Fibroblast of pulmonary artery (primary cell): Measurements from ENCODE around the gene DMKN.

ENCODE experiments used
- DNase-seq: peaks from one replicate; pipeline ENCODE4 v3.0.0-alpha.2; 2010; ENCODE audit warnings: low read depth
- H3K4me3 ChIP-seq: replicated peaks from 2 replicates; pipeline ENCODE4 v1.5.1; 2011; ENCODE audit warnings: low read depth, mild to moderate bottlenecking, control low read depth, low read length, moderate library complexity
- TF ChIP-seq, protein P1 (sequence below): IDR thresholded peaks from 2 replicates; pipeline ENCODE4 v1.5.1; 2011; ENCODE audit warnings: mild to moderate bottlenecking, control low read depth, low read length, inconsistent platforms; ENCODE audit errors: missing control alignments

DMKN gene

DNA sequence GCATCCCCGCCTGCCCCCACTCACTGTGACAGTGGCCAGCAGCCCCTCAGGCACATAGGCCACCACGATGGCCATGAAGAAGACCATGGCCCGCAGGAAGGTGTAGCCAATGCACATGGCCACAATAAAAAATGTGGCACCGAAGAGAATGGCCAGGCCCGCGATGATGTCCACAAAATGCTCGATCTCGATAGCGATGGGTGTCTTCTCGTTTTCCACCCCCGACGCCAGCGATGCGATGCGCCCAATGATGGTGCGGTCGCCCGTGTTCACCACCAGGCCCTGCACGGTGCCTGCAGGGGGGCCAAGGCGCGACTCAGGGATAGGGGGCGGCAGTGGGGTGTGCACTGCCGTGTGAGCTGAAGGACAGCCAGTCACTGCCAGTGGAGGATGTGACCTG, 46.3 kb upstream of the DMKN start:
- no peak overlapping the region for H3K4me3 ChIP-seq
- TF ChIP-seq, protein P1, sequence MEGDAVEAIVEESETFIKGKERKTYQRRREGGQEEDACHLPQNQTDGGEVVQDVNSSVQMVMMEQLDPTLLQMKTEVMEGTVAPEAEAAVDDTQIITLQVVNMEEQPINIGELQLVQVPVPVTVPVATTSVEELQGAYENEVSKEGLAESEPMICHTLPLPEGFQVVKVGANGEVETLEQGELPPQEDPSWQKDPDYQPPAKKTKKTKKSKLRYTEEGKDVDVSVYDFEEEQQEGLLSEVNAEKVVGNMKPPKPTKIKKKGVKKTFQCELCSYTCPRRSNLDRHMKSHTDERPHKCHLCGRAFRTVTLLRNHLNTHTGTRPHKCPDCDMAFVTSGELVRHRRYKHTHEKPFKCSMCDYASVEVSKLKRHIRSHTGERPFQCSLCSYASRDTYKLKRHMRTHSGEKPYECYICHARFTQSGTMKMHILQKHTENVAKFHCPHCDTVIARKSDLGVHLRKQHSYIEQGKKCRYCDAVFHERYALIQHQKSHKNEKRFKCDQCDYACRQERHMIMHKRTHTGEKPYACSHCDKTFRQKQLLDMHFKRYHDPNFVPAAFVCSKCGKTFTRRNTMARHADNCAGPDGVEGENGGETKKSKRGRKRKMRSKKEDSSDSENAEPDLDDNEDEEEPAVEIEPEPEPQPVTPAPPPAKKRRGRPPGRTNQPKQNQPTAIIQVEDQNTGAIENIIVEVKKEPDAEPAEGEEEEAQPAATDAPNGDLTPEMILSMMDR: no peak
- DNase-seq: no peak

DNA sequence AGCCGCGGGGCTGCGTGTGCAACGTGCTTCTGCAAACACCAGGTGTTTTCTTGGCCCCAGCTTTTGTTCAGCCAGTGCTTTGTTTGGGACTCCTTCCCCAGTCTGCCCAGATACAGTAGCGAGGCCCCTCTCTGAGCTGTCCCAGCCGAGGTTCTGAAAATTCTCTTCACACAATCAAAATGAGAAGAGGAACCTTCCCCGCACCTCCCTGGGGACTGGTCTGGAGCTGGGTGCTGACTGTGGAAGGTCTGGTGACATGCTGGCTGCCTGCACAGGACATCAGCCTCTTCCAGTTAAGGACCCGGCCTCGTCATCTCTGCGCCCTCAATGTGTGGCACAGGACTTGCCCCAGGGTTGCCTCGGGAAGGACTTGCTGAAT, 45.8 kb upstream of the DMKN start:
- H3K4me3 ChIP-seq: no peak overlapping the region
- DNase-seq: no peak
- TF ChIP-seq, protein P1: no peak

DNA sequence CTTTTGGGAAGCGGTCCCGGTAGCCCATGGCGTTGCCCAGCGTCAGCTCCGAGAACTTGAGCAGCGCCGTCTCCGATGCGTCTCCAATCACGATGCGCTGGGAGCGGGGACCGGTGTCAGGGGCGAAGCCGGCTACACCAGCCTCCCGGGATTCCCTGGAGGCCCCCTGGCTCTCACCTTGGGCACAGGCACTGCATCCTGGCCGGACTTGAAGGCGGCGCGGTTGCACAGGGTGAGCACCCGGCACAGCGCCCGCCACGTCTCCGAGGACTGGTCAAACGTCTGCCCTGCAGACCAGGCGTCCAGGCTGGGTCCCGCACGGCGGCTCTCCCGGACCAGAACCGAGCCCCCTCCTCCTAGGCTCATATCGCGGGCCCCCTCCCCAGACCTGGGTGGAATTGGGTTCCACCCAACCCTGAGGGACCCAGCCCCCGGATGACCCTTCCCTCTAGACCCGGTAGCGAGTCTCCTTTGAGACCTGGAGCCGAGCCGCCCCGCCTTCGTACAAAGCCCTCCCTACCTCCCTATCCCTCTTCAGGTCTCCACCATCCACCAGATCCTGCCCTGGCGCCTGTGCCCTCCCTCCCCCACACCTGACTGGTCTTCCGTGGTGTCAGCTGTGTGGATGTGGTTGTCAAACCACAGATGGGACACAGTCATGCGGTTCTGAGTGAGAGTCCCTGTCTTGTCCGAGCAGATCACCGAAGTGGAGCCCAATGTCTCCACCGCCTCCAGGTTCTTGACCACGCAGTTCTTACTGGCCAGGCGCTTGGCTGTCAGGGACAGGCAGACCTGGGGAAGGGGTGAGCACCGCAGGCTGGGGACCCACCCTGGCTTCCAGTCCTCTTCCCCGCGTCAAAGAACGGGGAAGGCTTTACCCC, 45.2 kb upstream of the DMKN start:
- DNase-seq: no peak
- TF ChIP-seq, protein P1: no peak
- peak overlapping the region; percentile 47 for H3K4me3 ChIP-seq

DNA sequence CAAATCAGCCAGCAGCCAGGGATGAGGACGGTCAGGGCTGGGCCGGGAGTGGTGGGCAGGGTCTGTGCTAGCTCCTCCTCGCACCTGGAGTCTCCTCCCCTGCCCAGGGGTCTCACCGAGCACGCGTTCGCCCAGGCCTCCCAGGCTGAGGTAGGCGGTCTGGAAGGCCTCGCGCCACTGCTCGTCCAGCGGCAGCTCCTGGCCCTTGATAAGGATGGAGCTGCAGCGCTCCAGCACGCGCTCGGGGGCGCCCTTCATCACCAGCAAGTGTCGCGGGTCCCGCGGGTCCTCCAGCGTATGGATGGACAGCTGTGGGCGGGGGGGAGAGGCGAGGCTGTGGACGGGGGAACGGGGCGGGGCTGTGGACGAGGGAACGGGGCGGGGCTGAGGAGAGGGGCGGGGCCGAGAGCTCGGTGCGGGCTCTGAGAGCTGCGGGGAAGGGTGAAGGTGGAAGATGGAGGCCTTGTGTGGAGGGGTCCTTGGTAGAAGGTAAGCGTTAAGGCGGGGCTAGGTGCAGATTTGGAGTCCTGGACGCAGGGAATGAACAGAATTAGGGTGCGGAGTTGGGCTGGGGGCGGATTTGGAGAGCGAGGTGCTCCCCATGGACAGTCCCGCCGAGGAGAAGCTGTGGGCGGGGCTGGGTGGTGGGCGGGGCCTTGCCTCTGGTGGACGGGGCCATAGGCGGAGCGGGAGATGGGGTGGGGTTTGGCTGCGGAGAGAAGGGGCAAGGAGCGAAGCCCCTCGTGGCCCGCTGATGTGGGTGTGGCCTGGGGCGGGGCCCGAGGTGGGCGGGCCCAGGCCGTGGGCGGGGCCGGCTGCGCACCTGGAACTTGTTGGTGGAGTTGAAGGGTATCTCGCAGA, 44.3 kb upstream of the DMKN start:
- TF ChIP-seq, protein P1: no peak
- DNase-seq: peak; percentile 58
- H3K4me3 ChIP-seq: peak overlapping the region; percentile 47

DNA sequence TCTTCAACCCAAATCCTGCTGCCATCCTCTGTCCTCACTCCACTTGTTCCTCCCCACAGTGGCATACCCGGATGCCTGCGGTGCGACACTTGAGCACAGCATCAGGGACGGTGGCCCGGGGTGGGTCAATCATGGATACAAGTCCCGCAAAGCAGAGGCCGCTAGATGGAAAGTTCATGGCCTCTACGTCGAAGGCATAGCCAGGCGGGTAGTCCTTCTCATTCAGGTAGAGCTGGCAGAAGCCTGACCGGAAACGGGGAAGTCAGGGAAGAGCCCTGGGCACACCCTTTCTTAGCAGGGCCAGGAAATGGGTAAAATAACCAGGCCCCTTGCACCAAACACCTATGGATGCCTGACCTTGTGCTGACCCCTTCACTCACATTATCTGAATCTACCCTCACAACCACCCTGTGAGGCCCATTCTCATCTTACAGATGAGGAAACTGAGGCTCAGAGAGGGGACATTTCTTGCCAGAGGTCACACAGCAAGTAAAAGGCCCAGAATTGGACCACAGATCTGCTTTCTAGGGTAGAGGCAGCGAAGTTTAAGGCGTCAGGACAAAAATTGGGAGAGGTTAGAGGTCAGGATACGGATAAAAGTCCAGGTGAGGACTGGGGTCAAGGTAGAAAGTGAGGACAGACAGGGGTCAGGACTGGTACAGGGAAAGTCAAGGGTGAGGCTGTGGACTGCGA, 43.5 kb upstream of the DMKN start:
- no peak for DNase-seq
- H3K4me3 ChIP-seq: no peak overlapping the region
- TF ChIP-seq, protein P1: no peak

DNA sequence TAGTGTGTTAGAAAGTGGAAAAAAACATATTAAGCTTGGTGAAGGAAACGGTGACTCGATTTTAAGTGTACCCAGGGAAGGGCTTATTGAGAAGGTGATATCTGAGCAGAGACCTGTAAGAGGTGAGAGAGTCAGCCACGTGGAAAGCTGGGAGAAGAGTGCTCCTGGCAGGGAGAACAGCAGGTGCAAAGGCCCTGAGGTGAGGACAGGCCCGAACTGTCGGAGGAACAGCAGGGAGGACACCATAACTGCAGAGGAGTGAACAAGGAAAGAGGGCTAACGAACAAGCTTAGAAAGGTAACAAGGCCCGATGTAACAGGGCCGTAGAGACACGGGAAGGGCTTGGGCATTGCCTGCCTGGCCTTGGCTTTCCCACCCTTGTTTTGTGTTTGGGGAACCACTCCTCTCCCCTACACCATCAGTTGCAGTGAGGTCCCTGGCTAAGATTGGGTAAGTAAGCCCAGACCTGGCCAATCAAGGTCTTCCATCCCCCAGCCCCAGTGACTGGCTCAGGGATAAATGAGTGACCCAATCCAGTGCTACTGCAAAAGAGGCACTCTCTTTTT, 42.7 kb upstream of the DMKN start:
- H3K4me3 ChIP-seq: no peak overlapping the region
- no peak for DNase-seq
- TF ChIP-seq, protein P1: no peak
